Measurements from ENCODE around the gene MMP24OS. TPM values are rescaled to one million over a fixed set of nuclear protein-coding genes. Genes with fewer than 3 reads are reported as not detected.
A peak's percentile ranks its signal among the peaks of the same experiment; 100 is the strongest.

Gene MMP24OS
- total RNA-seq, 3 donors from 2014 or later = 22.4 to 23.1 (median 22.9) TPM

- H3K36me3 Mint-ChIP-seq (ENCODE audit: insufficient read depth) = peaks cover 2% of the 10 kb centered on the region
- H3K27me3 Mint-ChIP-seq (ENCODE audit: low read depth) = no peaks in the 10 kb centered on the region
- no peak for ATAC-seq
- no peaks in the 10 kb centered on the region for H3K9me3 Mint-ChIP-seq
- H3K4me3 Mint-ChIP-seq = no peak overlapping the region
- DNase-seq = no peak
- H3K4me1 Mint-ChIP-seq (ENCODE audit: low read depth) = no peaks in the 10 kb centered on the region
Observed at GRCh38 chr20:35243986-35244385, 33.9 kb downstream of the MMP24OS start.

GRCh38 chr20:35243317-35243716 lies 34.6 kb downstream of the MMP24OS start:
- DNase-seq (no peak), ATAC-seq (no peak)
- Mint-ChIP-seq H3K4me1 (ENCODE audit: low read depth) (no peaks in the 10 kb centered on the region), H3K9me3 (no peaks in the 10 kb centered on the region), H3K36me3 (ENCODE audit: insufficient read depth) (peaks cover 2% of the 10 kb centered on the region), H3K4me3 (no peak overlapping the region), H3K27me3 (ENCODE audit: low read depth) (no peaks in the 10 kb centered on the region)

GRCh38 chr20:35240811-35241293 lies 37.1 kb downstream of the MMP24OS start:
- no peak overlapping the region for H3K4me3 Mint-ChIP-seq
- ATAC-seq (no peak), DNase-seq (no peak)
- no peaks in the 10 kb centered on the region for H3K4me1 Mint-ChIP-seq (ENCODE audit: low read depth)
- no peaks in the 10 kb centered on the region for H3K9me3 Mint-ChIP-seq
- H3K27me3 Mint-ChIP-seq (ENCODE audit: low read depth) = no peaks in the 10 kb centered on the region
- peaks cover 18% of the 10 kb centered on the region for H3K36me3 Mint-ChIP-seq (ENCODE audit: insufficient read depth)

- H3K4me1 Mint-ChIP-seq (ENCODE audit: low read depth) = no peaks in the 10 kb centered on the region
- no peak for ATAC-seq
- no peak overlapping the region for H3K4me3 Mint-ChIP-seq
Observed at GRCh38 chr20:35240083-35240810, 37.7 kb downstream of the MMP24OS start.

DNA sequence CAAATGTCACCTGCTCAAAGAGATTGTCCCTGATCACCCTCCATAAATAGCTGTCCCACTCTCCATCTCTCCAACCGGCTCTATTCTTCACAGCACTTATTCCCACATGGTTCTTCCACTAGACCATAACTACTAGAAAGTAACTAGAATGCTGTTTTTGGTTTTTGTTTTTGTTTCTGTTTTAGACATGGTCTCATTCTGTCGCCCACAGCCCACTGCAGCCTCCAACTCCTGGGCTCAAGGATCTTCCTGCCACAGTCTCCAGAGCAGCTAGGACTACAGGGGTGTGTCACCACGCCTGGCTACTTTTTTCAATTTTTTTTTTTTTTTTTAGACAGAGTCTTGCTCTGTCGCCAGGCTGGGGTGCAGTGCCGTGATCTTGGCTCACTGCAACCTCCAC lies 39.2 kb downstream of the MMP24OS start:
- Mint-ChIP-seq H3K9me3 (no peaks in the 10 kb centered on the region), H3K4me3 (no peak overlapping the region), H3K4me1 (ENCODE audit: low read depth) (no peaks in the 10 kb centered on the region), H3K27me3 (ENCODE audit: low read depth) (no peaks in the 10 kb centered on the region), H3K36me3 (ENCODE audit: insufficient read depth) (peaks cover 30% of the 10 kb centered on the region)
- ATAC-seq (no peak), DNase-seq (no peak)

More at GRCh38 chr20:35240083-35240810, 37.7 kb downstream of the MMP24OS start:
- Mint-ChIP-seq H3K36me3 (ENCODE audit: insufficient read depth) (peaks cover 20% of the 10 kb centered on the region), H3K9me3 (no peaks in the 10 kb centered on the region), H3K27me3 (ENCODE audit: low read depth) (no peaks in the 10 kb centered on the region)
- no peak for DNase-seq

DNA sequence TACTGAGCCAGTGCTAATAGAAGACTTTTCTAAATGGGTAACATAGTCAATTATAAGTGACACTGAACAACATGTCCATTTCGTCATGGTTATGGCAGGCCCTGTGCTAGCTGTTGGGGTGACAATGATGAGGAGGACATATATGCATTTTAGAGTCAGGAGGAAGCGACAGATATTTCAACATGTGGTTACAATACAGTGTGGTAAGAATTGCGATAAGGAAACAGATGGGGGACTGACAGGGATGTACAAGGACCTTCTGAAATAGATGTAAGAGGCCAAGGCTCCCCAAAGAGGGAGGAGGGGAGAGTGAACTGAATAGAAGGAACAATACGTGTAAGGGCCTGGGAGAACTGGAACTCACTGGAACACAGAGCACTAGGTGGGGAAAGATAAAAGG lies 39.8 kb downstream of the MMP24OS start:
- Mint-ChIP-seq H3K4me1 (ENCODE audit: low read depth) (no peaks in the 10 kb centered on the region), H3K9me3 (no peaks in the 10 kb centered on the region), H3K27me3 (ENCODE audit: low read depth) (no peaks in the 10 kb centered on the region), H3K4me3 (no peak overlapping the region), H3K36me3 (ENCODE audit: insufficient read depth) (peaks cover 30% of the 10 kb centered on the region)
- ATAC-seq (no peak), DNase-seq (no peak)

- Mint-ChIP-seq H3K4me1 (ENCODE audit: low read depth) (no peaks in the 10 kb centered on the region), H3K27me3 (ENCODE audit: low read depth) (no peaks in the 10 kb centered on the region), H3K9me3 (no peaks in the 10 kb centered on the region), H3K4me3 (no peak overlapping the region), H3K36me3 (ENCODE audit: insufficient read depth) (peaks cover 31% of the 10 kb centered on the region)
- no peak for ATAC-seq
- no peak for DNase-seq
Observed at GRCh38 chr20:35237486-35237885, 40.4 kb downstream of the MMP24OS start.

DNA sequence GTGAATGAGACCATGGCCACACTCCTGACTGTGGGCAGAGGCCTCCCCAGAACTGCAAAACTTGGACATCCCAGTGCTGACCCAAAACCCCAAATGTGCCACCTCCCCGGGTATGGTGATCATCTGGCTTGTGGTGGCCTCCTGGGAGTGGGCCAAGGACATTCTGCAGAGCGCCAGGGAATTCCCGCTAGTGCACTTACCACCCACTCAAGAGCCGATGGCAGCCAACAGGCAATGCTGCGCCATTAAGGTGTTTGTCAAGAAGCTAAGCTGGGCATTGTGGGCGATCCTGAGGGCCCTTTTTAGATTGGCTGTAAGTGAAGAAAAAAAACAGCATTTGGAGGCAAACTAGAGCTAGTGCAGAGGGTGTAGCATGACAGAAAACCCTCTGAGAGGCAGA lies 42.0 kb downstream of the MMP24OS start:
- no peaks in the 10 kb centered on the region for H3K4me1 Mint-ChIP-seq (ENCODE audit: low read depth)
- no peak overlapping the region for H3K4me3 Mint-ChIP-seq
- no peak for ATAC-seq
- peaks cover 41% of the 10 kb centered on the region for H3K36me3 Mint-ChIP-seq (ENCODE audit: insufficient read depth)
- DNase-seq = no peak
- no peaks in the 10 kb centered on the region for H3K9me3 Mint-ChIP-seq
- H3K27me3 Mint-ChIP-seq (ENCODE audit: low read depth) = no peaks in the 10 kb centered on the region

DNA sequence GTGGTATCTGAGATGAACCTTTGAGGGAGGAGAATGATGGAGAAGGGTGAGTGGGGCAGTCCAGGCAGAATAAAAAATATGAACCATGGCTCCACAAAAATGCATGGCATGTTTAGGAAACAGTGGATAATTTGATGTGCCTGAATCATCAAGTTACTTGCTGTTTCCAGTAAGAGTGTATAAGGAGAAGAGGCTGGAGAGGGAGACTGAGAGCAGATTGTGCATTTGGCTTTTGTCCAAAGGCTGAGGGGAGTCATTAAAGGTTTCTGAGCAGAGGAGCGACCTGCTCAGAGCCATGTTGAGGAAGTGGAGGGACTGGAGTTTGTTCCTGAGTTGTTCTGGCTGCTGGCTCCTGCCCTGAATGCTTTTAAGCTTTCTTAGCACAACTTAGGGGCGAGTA lies 45.3 kb downstream of the MMP24OS start:
- DNase-seq (no peak), ATAC-seq (no peak)
- Mint-ChIP-seq H3K36me3 (ENCODE audit: insufficient read depth) (peaks cover 36% of the 10 kb centered on the region), H3K4me1 (ENCODE audit: low read depth) (no peaks in the 10 kb centered on the region), H3K9me3 (no peaks in the 10 kb centered on the region), H3K4me3 (no peak overlapping the region), H3K27me3 (ENCODE audit: low read depth) (peaks cover 14% of the 10 kb centered on the region)

- ATAC-seq (peak; percentile 89 to 90), DNase-seq (peak; percentile 18)
- Mint-ChIP-seq H3K36me3 (ENCODE audit: insufficient read depth) (peaks cover 21% of the 10 kb centered on the region), H3K4me3 (peak overlapping the region; percentile 70), H3K27me3 (ENCODE audit: low read depth) (peaks cover 36% of the 10 kb centered on the region), H3K4me1 (ENCODE audit: low read depth) (peaks cover 7% of the 10 kb centered on the region), H3K9me3 (no peaks in the 10 kb centered on the region)
Observed at GRCh38 chr20:35226884-35227681, 50.8 kb downstream of the MMP24OS start.

Other genes starting within 250 kb of the MMP24OS start
- gene TRPC4AP, start 185.3 kb downstream of the MMP24OS start, total RNA-seq = 10 to 100 TPM; 46.2 to 49.7 (median 47.2) TPM
- gene EDEM2, start 130.8 kb downstream of the MMP24OS start, total RNA-seq = 10 to 100 TPM; 14.0 to 16.9 (median 16.7) TPM
- gene PROCR, start 106.0 kb downstream of the MMP24OS start, total RNA-seq = 1 to 10 TPM; 1.1 to 1.4 (median 1.2) TPM
- gene MMP24, start 51.4 kb downstream of the MMP24OS start, total RNA-seq = not detected
- 100 to 1,000 TPM; 307 to 331 (median 310) TPM for gene EIF6, start 6.7 kb upstream of the MMP24OS start, total RNA-seq
- not detected for gene FAM83C, start 14.3 kb upstream of the MMP24OS start, total RNA-seq
- gene UQCC1, start 133.9 kb upstream of the MMP24OS start, total RNA-seq = 10 to 100 TPM; 58.1 to 61.7 (median 58.5) TPM
- not detected for gene GDF5, start 160.1 kb upstream of the MMP24OS start, total RNA-seq
- 10 to 100 TPM; 27.7 to 31.9 (median 30.9) TPM for gene CEP250, start 177.5 kb upstream of the MMP24OS start, total RNA-seq